Natural killer cell (primary cell): ENCODE measurements around the gene IKZF1. TPM values are rescaled to one million over a fixed set of nuclear protein-coding genes. Genes with fewer than 3 reads are reported as not detected.

Source experiments
- ATAC-seq, 3 donors: fragments of 150-1000 bp in 2 of 3; fragments of 200-7000 bp in 1 of 3; cut with Tn5 transposase; 1 replicate in 1 of 3; 2 replicates in 2 of 3; pipeline ENCODE4 v1.10.0; 2021; ENCODE audit warnings: mild to moderate bottlenecking in 2 of 3, moderate library complexity in 2 of 3
- DNase-seq, 2 donors: peaks; one replicate each; pipeline versions ENCODE4 v3.0.0 to v3.0.0-alpha.2; 2013 to 2021; ENCODE audit warnings: mixed read lengths in 1 of 2
- H3K27ac ChIP-seq: one replicate; pipeline ENCODE4 v1.5.1; 2013; ENCODE audit warnings: mild to moderate bottlenecking, low read length
- H3K27me3 ChIP-seq: one replicate; pipeline ENCODE4 v1.6.1; 2013; ENCODE audit warnings: low read length; ENCODE audit not compliant: control insufficient read depth, insufficient read depth
- H3K36me3 ChIP-seq: one replicate; pipeline ENCODE4 v1.6.1; 2013; ENCODE audit warnings: low read length; ENCODE audit not compliant: control insufficient read depth, insufficient read depth
- H3K4me1 ChIP-seq: one replicate; pipeline ENCODE4 v1.6.1; 2013; ENCODE audit warnings: low read length; ENCODE audit not compliant: control insufficient read depth, insufficient read depth
- H3K4me3 ChIP-seq: one replicate; pipeline ENCODE4 v1.5.1; 2013; ENCODE audit warnings: low read length
- H3K9me3 ChIP-seq: one replicate; pipeline ENCODE4 v1.6.1; 2013; ENCODE audit warnings: low read length; ENCODE audit not compliant: control insufficient read depth, insufficient read depth
- H3K27ac Mint-ChIP-seq, 2 donors: one replicate each; pipeline ENCODE4 v1.8.0; 2022; ENCODE audit warnings: mild to moderate bottlenecking in 2 of 2, mixed read lengths in 2 of 2, moderate library complexity in 1 of 2
- H3K27me3 Mint-ChIP-seq, 2 donors: one replicate each; pipeline ENCODE4 v1.8.0; 2022; ENCODE audit warnings: low read depth in 2 of 2, mixed read lengths in 2 of 2
- H3K36me3 Mint-ChIP-seq: one replicate; pipeline ENCODE4 v1.8.0; 2022; ENCODE audit warnings: mixed read lengths
- H3K4me1 Mint-ChIP-seq, 2 donors: one replicate each; pipeline ENCODE4 v1.8.0; 2022; ENCODE audit warnings: mixed read lengths in 2 of 2
- H3K4me3 Mint-ChIP-seq: one replicate; pipeline ENCODE4 v1.8.0; 2022; ENCODE audit warnings: mild to moderate bottlenecking, moderate library complexity, mixed read lengths
- H3K9me3 Mint-ChIP-seq, 2 donors: one replicate each; pipeline ENCODE4 v1.8.0; 2022; ENCODE audit warnings: mixed read lengths in 2 of 2
- whole genome bisulfite sequencing: methylation state at CpG from one replicate; pipeline ENCODE4 v1.1.7; 2013; ENCODE audit warnings: missing lambda C conversion rate; ENCODE audit not compliant: insufficient coverage; 5-methylcytosine and 5-hydroxymethylcytosine counted together
- intact Hi-C: fragments of 100-400 bp; cut with micrococcal nuclease; formaldehyde crosslinking; loops from one replicate; pipeline ENCODE4 v1.14.2; 2022
- total RNA-seq, 4 donors: library from RNA; stranded (reverse); fragments of 120-200 nt in 1 of 4; gene quantifications; one replicate each; pipeline versions ENCODE4 v1.2.3 to v1.2.4, GENCODE V29; 2013 to 2022
- TF ChIP-seq, protein P1 (sequence below): fragments of 200-600 bp; IDR thresholded peaks from one replicate; pipeline ENCODE4 v1.8.0; 2022; ENCODE audit warnings: antibody characterized with exemption

IKZF1 gene
- total RNA-seq, 3 donors from 2014 or later (not counting 1 experiment from before 2014, with no cell fraction given) = 294 to 391 (median 350) TPM

DNA sequence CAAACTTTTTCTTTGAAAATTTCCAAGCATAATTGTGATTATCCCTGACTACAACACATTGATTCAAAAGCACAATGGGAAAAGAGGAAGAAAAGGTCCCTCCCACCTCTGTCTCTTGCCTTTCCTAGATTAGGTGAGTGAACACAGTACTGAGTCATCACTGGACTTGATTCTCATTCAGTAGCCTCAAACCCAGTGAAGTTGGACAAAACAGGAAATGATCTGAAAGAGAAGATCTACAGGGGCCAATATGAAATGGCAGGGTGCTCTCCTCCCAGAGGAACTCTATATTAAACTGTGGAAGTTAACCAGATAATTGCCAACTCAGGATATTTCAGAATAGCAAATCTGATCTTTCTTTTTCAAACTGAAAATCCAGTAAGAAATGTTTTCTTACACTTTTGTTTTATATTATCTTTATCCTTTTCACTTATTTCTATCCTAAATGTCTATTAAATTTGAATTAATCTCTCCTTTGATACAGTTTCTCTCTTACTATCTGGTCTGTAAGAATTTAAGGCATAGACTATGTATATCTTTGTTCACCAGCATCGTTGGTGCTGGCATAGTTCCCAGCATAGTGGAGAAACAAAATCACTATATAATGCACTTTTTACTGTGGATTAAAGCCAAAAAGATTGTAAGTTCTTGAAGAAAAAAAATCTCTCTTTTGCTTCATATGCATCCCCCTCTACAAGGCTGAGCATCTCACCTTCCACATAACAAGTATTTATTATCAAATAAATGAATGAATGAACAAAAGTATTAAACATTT is 41.4 kb upstream of the IKZF1 start:
- DNase-seq (peak in 1 of 2 donors; percentile 53), ATAC-seq (peak in 1 of 3 donors; percentile 25)
- Histone ChIP-seq H3K4me3 (no peak overlapping the region), H3K9me3 (no peaks in the 10 kb centered on the region), H3K27ac (peak overlapping the region; percentile 50), H3K4me1 (peaks cover 57% of the 10 kb centered on the region), H3K27me3 (no peaks in the 10 kb centered on the region), H3K36me3 (no peaks in the 10 kb centered on the region)
- Mint-ChIP-seq H3K36me3 (no peaks in the 10 kb centered on the region), H3K27me3 (no peaks in the 10 kb centered on the region), H3K27ac (peak overlapping the region; percentile 89 to 97), H3K9me3 (no peaks in the 10 kb centered on the region), H3K4me3 (peak overlapping the region; percentile 94), H3K4me1 (peaks cover 84 to 88% of the 10 kb centered on the region in 2 donors)
- intact Hi-C loops = no loop called here
- TF ChIP-seq, protein P1, sequence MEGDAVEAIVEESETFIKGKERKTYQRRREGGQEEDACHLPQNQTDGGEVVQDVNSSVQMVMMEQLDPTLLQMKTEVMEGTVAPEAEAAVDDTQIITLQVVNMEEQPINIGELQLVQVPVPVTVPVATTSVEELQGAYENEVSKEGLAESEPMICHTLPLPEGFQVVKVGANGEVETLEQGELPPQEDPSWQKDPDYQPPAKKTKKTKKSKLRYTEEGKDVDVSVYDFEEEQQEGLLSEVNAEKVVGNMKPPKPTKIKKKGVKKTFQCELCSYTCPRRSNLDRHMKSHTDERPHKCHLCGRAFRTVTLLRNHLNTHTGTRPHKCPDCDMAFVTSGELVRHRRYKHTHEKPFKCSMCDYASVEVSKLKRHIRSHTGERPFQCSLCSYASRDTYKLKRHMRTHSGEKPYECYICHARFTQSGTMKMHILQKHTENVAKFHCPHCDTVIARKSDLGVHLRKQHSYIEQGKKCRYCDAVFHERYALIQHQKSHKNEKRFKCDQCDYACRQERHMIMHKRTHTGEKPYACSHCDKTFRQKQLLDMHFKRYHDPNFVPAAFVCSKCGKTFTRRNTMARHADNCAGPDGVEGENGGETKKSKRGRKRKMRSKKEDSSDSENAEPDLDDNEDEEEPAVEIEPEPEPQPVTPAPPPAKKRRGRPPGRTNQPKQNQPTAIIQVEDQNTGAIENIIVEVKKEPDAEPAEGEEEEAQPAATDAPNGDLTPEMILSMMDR = no peak
- no CpG with 5 or more reads among the region's 1 CpG for WGBS

DNA sequence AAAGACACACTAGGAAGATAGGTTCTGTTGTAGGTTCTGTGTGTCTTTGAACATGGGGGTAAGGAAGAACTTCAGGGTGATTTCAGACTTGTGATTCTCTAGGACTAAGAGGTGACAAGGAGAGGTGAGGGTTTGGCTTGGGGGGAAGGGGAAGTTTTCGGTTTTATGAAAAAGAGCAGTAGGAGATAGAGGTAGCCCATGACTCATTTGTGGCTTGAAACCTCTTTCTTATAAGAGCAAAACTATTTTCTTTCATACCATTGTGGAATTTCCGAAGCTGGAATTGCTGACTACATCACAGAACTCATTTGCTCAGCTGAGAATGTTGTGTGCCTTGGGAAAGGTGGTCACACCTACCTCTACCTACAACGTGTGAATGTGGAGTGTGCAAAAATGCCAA is 39.6 kb upstream of the IKZF1 start:
- TF ChIP-seq, protein P1 = no peak
- ATAC-seq = peak in 2 of 3 donors; percentile 45 to 53
- peak in 1 of 2 donors; percentile 74 for DNase-seq
- H3K27me3 ChIP-seq = no peaks in the 10 kb centered on the region
- no peaks in the 10 kb centered on the region for H3K36me3 ChIP-seq
- H3K4me1 ChIP-seq = peaks cover 75% of the 10 kb centered on the region
- Mint-ChIP-seq H3K27me3 (no peaks in the 10 kb centered on the region), H3K9me3 (no peaks in the 10 kb centered on the region), H3K4me1 (peaks cover 93 to 96% of the 10 kb centered on the region in 2 donors), H3K4me3 (peak overlapping the region; percentile 94), H3K27ac (peak overlapping the region; percentile 89 to 97), H3K36me3 (no peaks in the 10 kb centered on the region)
- no peak overlapping the region for H3K4me3 ChIP-seq
- H3K9me3 ChIP-seq = no peaks in the 10 kb centered on the region
- intact Hi-C loops = loop anchor here (1.0 to 5.0 kb wide), 2 partner anchors 66 to 97 kb away; no protein-coding TSS in a partner anchor
- peak overlapping the region; percentile 71 for H3K27ac ChIP-seq
- WGBS = 17% methylated on average over 1 of the region's 3 CpGs

DNA sequence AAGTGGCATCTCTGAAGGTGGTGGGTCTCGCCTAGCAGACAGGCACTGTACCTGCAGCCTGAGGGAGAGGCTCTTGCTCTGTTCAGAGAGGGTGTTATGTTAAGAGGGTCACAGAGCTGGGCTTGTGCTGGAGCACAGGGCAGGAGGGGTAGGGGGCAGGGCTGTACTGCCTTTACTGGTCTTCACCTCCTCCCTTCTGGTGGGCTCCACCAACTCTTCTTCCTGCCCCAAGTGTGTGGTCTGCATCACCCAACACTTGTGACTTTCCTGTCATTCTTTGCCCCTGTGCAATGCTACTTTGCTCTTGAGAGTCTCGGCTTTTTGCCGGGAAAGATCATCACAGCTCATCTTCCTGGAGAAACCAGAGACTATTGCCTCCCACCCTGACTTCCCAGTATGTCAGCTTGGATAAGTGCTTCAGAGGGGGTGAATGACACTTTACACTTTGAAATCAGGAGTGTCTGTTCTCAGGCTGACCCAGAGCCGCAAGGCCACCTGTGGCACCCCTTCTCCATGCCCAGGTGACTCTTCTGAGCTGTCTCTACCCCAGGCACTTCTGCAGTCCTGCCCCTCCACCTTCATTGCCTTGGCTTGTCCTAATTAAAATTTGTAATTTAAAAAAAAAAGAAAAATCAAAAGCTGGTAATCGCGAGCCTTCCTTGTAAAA is 38.4 kb upstream of the IKZF1 start:
- Histone ChIP-seq H3K36me3 (no peaks in the 10 kb centered on the region), H3K9me3 (no peaks in the 10 kb centered on the region), H3K27me3 (no peaks in the 10 kb centered on the region), H3K4me1 (peaks cover 85% of the 10 kb centered on the region), H3K27ac (peak overlapping the region; percentile 71), H3K4me3 (no peak overlapping the region)
- ATAC-seq (peak; percentile 30 to 48 (median 40)), DNase-seq (peak in 1 of 2 donors; percentile 51)
- Mint-ChIP-seq H3K9me3 (peaks cover 0 to 2% of the 10 kb centered on the region in 2 donors), H3K4me1 (peaks cover 89 to 92% of the 10 kb centered on the region in 2 donors), H3K36me3 (no peaks in the 10 kb centered on the region), H3K27me3 (no peaks in the 10 kb centered on the region), H3K4me3 (peak overlapping the region; percentile 94), H3K27ac (peak overlapping the region; percentile 89 to 97)
- 21% methylated on average over 6 of the region's 6 CpGs for WGBS
- TF ChIP-seq, protein P1 = no peak
- intact Hi-C loops = loop anchor here (1.0 to 5.0 kb wide), 4 partner anchors 15 to 96 kb away; no protein-coding TSS in a partner anchor
